Activated CD8-positive, alpha-beta T cell treated with anti-CD3 and anti-CD28 coated beads, Interleukin-2, amount 10 ng/mL, durations not matched to agents 7 days and 5 days (primary cell): ENCODE measurements around the gene UBE2G1. TPM values are rescaled to one million over a fixed set of nuclear protein-coding genes. Genes with fewer than 3 reads are reported as not detected.
"Not testable (repeated sequence)": the region's sequence is repeated elsewhere in the genome, so short reads cannot be mapped to it uniquely, and the experiment has no call there.

Experiments used
- ATAC-seq: fragments of 150-1000 bp; cut with Tn5 transposase; one replicate; pipeline ENCODE4 v1.10.0; 2021; ENCODE audit warnings: moderate library complexity
- CTCF ChIA-PET: fragments of 350-600 bp; sonication (Branson Sonifier 250); formaldehyde crosslinking; loops from one replicate; lab custom pipeline; 2021; ENCODE audit warnings: antibody characterized with exemption; lab: Charles Lee
- POLR2A ChIA-PET: fragments of 350-600 bp; sonication (Branson Sonifier 250); formaldehyde crosslinking; loops from one replicate; lab custom pipeline; 2021; ENCODE audit warnings: antibody characterized with exemption; lab: Charles Lee
- DNase-seq: peaks from one replicate; pipeline ENCODE4 v3.0.0-alpha.2; 2020
- H3K27ac Mint-ChIP-seq: one replicate; pipeline ENCODE4 v1.8.0; 2021; ENCODE audit warnings: mild to moderate bottlenecking, mixed read lengths
- H3K27me3 Mint-ChIP-seq: one replicate; pipeline ENCODE4 v1.8.0; 2021; ENCODE audit warnings: low read depth, mixed read lengths
- H3K36me3 Mint-ChIP-seq: one replicate; pipeline ENCODE4 v1.8.0; 2021; ENCODE audit warnings: low read depth, mixed read lengths
- H3K4me1 Mint-ChIP-seq: one replicate; pipeline ENCODE4 v1.8.0; 2021; ENCODE audit warnings: low read depth, mixed read lengths
- H3K4me3 Mint-ChIP-seq: one replicate; pipeline ENCODE4 v1.8.0; 2021; ENCODE audit warnings: mild to moderate bottlenecking, mixed read lengths
- H3K9me3 Mint-ChIP-seq: one replicate; pipeline ENCODE4 v1.8.0; 2022; ENCODE audit warnings: mixed read lengths; ENCODE audit not compliant: insufficient read depth
- total RNA-seq, 2 experiments: library from RNA; stranded (reverse); gene quantifications; one replicate each; pipeline ENCODE4 v1.2.3, GENCODE V29; 2021

Gene UBE2G1
- total RNA-seq, 2 experiments from 2014 or later: 69.1 TPM

DNA sequence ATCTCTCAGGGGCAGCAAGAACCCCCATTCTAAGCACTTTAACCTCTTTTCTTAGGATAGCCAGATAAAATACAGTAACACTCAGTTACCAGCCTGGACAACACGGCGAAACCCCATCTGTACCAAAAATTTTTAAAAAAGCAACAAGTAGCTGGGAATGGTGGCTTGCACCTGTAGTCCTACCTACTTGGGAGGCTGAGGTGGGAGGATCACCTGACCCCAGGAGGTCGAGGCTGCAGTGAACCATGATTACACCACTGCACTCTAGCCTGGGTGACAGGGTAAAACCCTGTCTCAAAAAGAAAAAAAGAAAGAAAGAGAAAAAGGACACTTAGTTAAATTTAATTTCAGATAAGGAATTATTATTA, 28.6 kb upstream of the UBE2G1 start:
- ChIA-PET CTCF (interaction anchor here (1.9 to 2.0 kb wide), 2 partner anchors 21 to 26 kb away, joined by 4 to 5 read pairs; no protein-coding TSS in a partner anchor), POLR2A (interaction anchor here (0.7 kb wide), 1 partner anchor 70 kb away, joined by 3 read pairs; no protein-coding TSS in a partner anchor)
- ATAC-seq (no peak), DNase-seq (no peak)
- no peak overlapping the region for H3K4me3 Mint-ChIP-seq
- peak overlapping the region; percentile 78 for H3K27ac Mint-ChIP-seq
- H3K36me3 Mint-ChIP-seq: no peaks in the 10 kb centered on the region
- H3K27me3 Mint-ChIP-seq: no peaks in the 10 kb centered on the region
- peaks cover 23% of the 10 kb centered on the region for H3K4me1 Mint-ChIP-seq
- no peaks in the 10 kb centered on the region for H3K9me3 Mint-ChIP-seq

DNA sequence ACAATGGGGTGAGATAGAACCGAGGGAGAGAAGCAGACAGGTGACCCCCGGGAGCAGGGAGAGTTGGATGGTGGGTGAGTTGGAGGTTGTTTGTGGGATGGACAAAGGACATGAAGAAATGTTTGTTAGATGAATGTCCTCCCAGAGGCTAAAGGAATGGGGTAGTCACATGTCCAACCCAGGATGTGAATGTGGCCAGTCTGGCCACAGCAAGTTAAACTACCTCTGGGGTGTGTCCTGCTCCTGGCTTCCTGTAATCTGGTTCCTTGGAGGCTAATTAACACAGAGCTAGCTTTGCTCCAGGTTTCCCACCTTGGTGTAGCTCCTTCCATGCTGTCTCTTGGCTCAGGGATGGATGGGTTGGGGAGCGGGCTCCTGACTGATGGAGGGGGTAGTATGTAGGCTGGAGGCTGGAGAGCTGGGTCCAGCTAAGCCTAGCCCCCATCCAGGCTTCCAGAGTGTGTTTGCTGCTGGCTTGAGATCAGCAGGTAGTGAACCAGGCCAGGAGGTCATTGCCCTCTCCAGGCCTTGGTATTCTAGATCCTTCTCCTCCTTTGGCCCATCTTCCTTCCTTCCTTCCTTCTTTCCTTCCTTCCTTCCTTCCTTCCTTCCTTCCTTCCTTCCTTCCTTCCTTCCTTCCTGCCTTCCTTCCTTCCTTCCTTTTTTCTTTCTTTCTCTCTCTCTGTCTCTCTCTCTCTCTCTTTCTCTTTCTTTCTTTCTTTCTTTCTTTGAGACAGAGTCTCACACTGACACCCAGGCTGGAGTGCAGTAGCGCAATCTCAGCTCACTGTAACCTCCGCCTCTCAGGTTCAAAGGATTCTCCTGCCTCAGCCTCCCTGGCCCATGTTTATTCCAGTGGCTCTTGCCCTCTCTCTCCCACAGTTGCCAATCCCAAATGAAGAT, 28.0 kb upstream of the UBE2G1 start:
- CTCF ChIA-PET: interaction anchor here (1.9 to 2.0 kb wide), 2 partner anchors 22 to 27 kb away, joined by 4 to 5 read pairs; no protein-coding TSS in a partner anchor
- no peaks in the 10 kb centered on the region for H3K27me3 Mint-ChIP-seq
- peaks cover 23% of the 10 kb centered on the region for H3K4me1 Mint-ChIP-seq
- POLR2A ChIA-PET: interaction anchor here (0.7 to 0.8 kb wide), 2 partner anchors 27 to 69 kb away, joined by 3 read pairs; no protein-coding TSS in a partner anchor
- H3K36me3 Mint-ChIP-seq: no peaks in the 10 kb centered on the region
- no peak for ATAC-seq
- no peaks in the 10 kb centered on the region for H3K9me3 Mint-ChIP-seq
- DNase-seq: no peak
- H3K4me3 Mint-ChIP-seq: no peak overlapping the region
- peak overlapping the region; percentile 78 for H3K27ac Mint-ChIP-seq

DNA sequence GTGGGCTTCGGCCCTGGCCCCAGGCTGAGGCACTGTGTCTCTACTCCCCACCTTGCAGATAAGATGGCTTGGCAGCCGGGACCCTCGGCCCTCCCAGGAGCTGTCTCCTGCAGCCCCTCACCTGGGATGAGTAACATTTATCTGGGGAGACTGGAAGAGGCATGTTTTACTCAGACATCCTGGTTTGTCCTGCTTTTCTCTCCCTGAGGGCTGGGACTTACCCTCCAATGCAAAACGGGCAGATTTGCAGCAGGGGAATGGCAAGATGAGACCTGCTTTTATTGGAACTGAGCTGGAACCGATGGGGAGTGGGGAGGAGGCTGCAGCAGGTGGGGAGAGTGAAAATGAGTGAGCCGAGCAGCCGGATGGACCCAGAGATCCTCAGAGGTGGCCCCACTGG, 27.3 kb upstream of the UBE2G1 start:
- H3K27ac Mint-ChIP-seq: no peak overlapping the region
- no peaks in the 10 kb centered on the region for H3K27me3 Mint-ChIP-seq
- CTCF ChIA-PET: interaction anchor here (1.9 kb wide), 1 partner anchor 22 kb away, joined by 4 read pairs; no protein-coding TSS in a partner anchor
- ATAC-seq (no peak), DNase-seq (no peak)
- H3K36me3 Mint-ChIP-seq: no peaks in the 10 kb centered on the region
- POLR2A ChIA-PET: interaction anchor here (0.8 kb wide), 1 partner anchor 27 kb away, joined by 3 read pairs; no protein-coding TSS in a partner anchor
- H3K4me3 Mint-ChIP-seq: no peak overlapping the region
- no peaks in the 10 kb centered on the region for H3K9me3 Mint-ChIP-seq
- peaks cover 23% of the 10 kb centered on the region for H3K4me1 Mint-ChIP-seq

DNA sequence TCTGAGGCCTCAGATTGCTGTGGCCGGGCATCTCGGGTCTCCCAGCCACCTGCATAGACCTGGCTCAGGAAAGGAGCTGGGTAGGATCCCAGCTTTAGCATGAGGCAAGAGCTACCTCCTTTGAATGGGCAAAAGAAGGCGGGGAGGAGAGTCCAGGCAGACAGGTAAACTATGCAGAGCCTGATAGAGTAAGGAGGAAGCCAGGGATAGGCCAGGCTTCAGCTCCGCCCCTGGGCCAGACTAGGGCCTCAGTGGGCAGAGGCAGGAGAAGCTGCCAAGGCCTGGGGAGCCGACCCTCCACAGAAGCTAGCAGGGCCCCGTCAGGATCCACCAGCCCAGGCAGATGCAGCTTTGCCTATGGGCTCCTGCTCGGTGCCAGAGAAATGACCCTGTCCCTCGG, 22.6 kb upstream of the UBE2G1 start:
- DNase-seq: no peak
- Mint-ChIP-seq H3K27ac (no peak overlapping the region), H3K4me1 (peaks cover 6% of the 10 kb centered on the region), H3K4me3 (no peak overlapping the region), H3K9me3 (no peaks in the 10 kb centered on the region), H3K27me3 (peaks cover 3% of the 10 kb centered on the region), H3K36me3 (no peaks in the 10 kb centered on the region)
- POLR2A ChIA-PET: no interaction called here
- CTCF ChIA-PET: no interaction called here
- no peak for ATAC-seq

DNA sequence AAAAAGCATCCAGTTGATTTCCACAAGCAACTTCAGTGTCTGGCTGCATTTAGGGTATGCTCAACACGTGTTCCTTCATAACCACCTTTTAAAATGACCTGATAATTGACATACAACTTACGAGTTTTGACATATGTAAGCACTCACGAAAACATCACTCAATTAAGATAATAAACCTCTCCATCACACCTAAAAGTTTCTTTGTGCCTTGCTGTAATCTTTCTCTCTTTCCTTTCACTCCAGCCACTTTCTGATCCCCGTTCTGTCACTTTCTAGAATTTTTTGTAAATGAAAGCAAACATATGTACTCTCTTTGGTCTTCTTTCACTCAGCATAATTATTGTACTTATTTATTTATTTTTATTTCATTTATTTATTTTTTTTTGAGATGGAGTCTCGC, 20.7 kb upstream of the UBE2G1 start:
- ATAC-seq (no peak), DNase-seq (no peak)
- Mint-ChIP-seq H3K27me3 (peaks cover 6% of the 10 kb centered on the region), H3K36me3 (no peaks in the 10 kb centered on the region), H3K4me3 (no peak overlapping the region), H3K9me3 (no peaks in the 10 kb centered on the region), H3K4me1 (no peaks in the 10 kb centered on the region), H3K27ac (no peak overlapping the region)
- ChIA-PET CTCF (no interaction called here), POLR2A (interaction anchor here (0.6 kb wide), 2 partner anchors 19 to 569 kb away, joined by 3 read pairs; no protein-coding TSS in a partner anchor)

DNA sequence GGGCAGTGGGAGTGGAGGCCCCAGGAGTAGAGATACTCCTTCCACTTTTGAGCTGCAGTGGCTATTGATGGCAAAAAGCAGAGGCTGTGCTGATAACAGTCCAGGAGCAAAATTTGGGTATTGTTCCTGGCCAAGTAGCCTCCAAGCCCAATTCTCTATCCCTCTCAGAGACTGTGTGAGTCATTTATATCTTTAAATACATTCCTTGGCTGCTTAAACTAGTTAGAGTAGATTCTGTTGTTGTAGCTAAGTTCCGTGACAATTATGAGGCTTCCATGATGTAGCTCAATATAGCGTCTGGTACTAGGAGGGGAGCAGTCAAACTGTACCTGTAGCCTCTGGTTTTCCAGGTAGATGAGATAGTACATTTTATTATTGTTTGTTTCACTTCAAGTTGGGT, 19.9 kb upstream of the UBE2G1 start:
- no peak for ATAC-seq
- peaks cover 6% of the 10 kb centered on the region for H3K27me3 Mint-ChIP-seq
- POLR2A ChIA-PET: interaction anchor here (0.6 kb wide), 1 partner anchor 20 kb away, joined by 3 read pairs; no protein-coding TSS in a partner anchor
- no peak for DNase-seq
- H3K27ac Mint-ChIP-seq: no peak overlapping the region
- peaks cover 2% of the 10 kb centered on the region for H3K4me1 Mint-ChIP-seq
- no peaks in the 10 kb centered on the region for H3K9me3 Mint-ChIP-seq
- CTCF ChIA-PET: interaction anchor here (1.3 kb wide), 1 partner anchor 35 kb away, joined by 3 read pairs; no protein-coding TSS in a partner anchor
- no peak overlapping the region for H3K4me3 Mint-ChIP-seq
- H3K36me3 Mint-ChIP-seq: no peaks in the 10 kb centered on the region

DNA sequence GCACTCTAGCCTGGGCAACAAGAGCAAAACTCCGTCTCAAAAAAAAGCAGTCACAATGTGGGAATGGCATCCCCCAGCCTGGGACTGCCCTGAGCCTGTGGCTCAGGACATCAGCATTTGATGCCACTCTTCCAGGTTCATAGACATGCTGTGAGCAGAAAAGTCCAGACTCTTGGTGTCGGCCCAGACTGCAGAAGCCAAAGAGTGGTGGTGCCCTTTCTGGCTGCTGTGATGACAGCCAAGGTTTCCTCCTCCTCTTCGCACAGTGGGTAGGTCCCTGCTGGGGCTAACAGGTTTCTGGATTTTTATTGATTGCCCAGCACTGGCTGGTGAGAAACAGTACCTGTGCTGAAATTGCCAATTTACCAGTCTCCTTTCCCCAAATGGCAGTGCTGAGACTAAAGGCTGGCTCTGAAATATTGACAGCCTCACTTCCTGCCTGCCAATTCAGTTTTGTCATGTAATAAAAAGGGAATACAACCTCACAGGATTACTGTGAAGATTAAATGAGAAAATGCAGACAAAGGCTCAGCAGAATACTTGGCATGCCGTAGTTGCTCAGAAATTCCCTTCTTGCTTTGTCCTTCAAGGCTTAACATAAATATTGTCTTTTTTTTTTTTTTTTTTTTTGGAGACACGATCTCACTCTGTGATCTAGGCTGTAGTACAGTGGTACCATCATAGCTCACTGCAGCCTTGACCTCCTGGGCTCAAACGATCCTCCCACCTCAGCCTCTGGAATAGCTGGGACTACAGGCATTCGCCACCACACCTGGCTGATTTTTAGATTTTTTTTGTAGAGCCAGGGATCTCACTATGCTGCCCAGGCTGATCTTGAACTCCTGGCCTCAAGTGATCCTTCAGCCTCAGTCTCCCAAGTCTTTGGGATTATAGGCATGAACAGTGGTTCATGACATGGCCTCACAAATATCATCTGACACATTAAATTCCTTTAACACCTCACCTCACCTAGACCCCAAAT, 15.5 kb upstream of the UBE2G1 start:
- H3K36me3 Mint-ChIP-seq: no peaks in the 10 kb centered on the region
- ATAC-seq (no peak), DNase-seq (no peak)
- H3K27me3 Mint-ChIP-seq: peaks cover 9% of the 10 kb centered on the region
- no peak overlapping the region for H3K4me3 Mint-ChIP-seq
- ChIA-PET CTCF (interaction anchor here (1.2 to 1.3 kb wide), 2 partner anchors 182 to 228 kb away, joined by 3 to 4 read pairs; no protein-coding TSS in a partner anchor), POLR2A (no interaction called here)
- no peak overlapping the region for H3K27ac Mint-ChIP-seq
- H3K4me1 Mint-ChIP-seq: peaks cover 13% of the 10 kb centered on the region
- H3K9me3 Mint-ChIP-seq: no peaks in the 10 kb centered on the region

DNA sequence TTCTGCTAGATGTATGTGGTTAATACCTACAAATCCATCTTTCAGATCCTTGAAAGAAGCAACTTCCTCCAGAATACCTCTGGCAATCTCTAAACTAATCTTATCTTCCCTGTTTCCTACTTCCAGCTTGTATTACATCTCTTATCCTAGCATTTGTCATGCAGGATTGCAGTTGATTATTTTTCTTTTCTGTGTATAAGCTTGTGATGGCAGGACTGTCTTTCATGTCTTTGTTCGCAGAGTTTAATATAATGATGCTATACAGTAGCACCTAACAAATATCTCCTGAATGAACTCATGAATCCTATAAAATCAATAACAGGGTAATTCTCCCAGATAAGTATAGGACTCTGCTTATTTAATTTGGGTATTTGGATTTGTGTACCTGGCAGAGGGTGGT, 12.2 kb upstream of the UBE2G1 start:
- POLR2A ChIA-PET: no interaction called here
- CTCF ChIA-PET: interaction anchor here (1.0 kb wide), 1 partner anchor 163 kb away, joined by 4 read pairs; no protein-coding TSS in a partner anchor
- no peak for ATAC-seq

DNA sequence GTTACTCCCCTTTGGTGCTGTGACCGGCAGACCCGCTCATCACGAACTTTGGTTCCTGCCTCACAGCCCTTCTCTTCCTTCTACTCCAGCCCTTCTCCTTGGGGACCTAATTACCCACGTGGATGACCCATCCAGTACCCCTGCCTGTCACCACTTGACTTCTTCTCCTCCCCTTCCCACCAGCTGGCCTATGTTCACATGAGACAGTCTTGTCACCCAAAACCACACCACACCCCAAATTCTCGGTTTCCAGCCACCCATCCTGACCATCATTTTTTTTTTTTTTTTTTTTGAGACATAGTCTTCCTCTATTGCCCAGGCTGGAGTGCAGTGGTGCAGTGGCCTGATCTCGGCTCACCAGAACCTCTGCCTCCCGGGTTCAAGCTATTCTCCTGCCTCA, 10.8 kb upstream of the UBE2G1 start:
- H3K4me1 Mint-ChIP-seq: peaks cover 34% of the 10 kb centered on the region
- DNase-seq, H3K9me3 Mint-ChIP-seq, H3K27ac Mint-ChIP-seq, ATAC-seq, CTCF ChIA-PET, H3K36me3 Mint-ChIP-seq, H3K27me3 Mint-ChIP-seq, H3K4me3 Mint-ChIP-seq: not testable (repeated sequence)
- POLR2A ChIA-PET: interaction anchor here (2.0 kb wide), 1 partner anchor 12 kb away, joined by 9 read pairs; the partner anchor contains the start of gene UBE2G1

More for the DNA sequence above, 12.2 kb upstream of the UBE2G1 start:
- Mint-ChIP-seq H3K9me3 (no peaks in the 10 kb centered on the region), H3K36me3 (no peaks in the 10 kb centered on the region), H3K4me3 (no peak overlapping the region), H3K4me1 (peaks cover 30% of the 10 kb centered on the region), H3K27ac (no peak overlapping the region), H3K27me3 (peaks cover 7% of the 10 kb centered on the region)
- no peak for DNase-seq

DNA sequence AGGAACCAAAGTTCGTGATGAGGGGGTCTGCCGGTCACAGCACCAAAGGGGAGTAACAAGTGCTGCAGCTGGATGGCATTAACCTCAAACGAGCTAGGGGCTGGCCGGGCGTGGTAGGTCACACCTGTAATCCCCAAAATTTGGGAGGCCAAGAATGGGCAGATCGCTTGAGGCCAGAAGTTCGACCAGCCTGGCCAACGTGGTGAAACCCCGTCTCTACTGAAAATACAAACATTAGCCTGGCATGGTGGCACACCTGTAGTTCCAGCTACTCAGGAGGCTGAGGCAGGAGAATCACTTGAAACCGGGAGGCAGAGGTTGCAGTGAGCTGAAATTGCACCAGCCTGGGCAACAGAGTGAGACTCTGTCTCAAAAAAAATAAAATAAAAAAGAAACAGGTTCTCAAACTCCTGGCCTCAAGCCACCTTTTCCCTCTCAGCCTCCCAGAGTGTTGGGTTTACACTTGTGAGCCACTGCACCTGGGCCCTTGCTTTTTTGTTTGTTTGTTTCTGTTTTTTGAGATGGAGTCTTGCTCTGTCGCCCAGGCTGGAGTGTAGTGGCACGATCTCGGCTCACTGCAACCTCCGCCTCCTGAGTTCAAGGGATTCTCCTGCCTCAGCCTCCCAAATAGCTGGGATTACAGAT, 9.4 kb upstream of the UBE2G1 start:
- H3K4me3 Mint-ChIP-seq, ATAC-seq, H3K9me3 Mint-ChIP-seq, H3K27me3 Mint-ChIP-seq, DNase-seq, H3K36me3 Mint-ChIP-seq: not testable (repeated sequence)
- POLR2A ChIA-PET: interaction anchor here (1.0 to 2.0 kb wide), 3 partner anchors 10 to 113 kb away, joined by 3 to 9 read pairs (median 3); partner anchors contain the start of genes ANKFY1 and UBE2G1
- CTCF ChIA-PET: interaction anchor here (1.1 to 1.3 kb wide), 2 partner anchors 45 to 127 kb away, joined by 3 to 4 read pairs; no protein-coding TSS in a partner anchor
- Mint-ChIP-seq H3K27ac (peak overlapping the region; percentile 49), H3K4me1 (peaks cover 28% of the 10 kb centered on the region)
